HG03097 (cell line): ENCODE data around the gene DCBLD2.
"Not testable (repeated sequence)": the region's sequence is repeated elsewhere in the genome, so short reads cannot be mapped to it uniquely, and the experiment has no call there.

Experiments used
- ATAC-seq: cut with Tn5 transposase; IDR thresholded peaks from one replicate; pipeline ENCODE4 v1.9.1; 2021; ENCODE audit not compliant: unreplicated experiment, low FRiP score

DCBLD2 gene

GRCh38 chr3:98843266-98843959, 58.1 kb downstream of the DCBLD2 start:
- no peak for ATAC-seq

DNA sequence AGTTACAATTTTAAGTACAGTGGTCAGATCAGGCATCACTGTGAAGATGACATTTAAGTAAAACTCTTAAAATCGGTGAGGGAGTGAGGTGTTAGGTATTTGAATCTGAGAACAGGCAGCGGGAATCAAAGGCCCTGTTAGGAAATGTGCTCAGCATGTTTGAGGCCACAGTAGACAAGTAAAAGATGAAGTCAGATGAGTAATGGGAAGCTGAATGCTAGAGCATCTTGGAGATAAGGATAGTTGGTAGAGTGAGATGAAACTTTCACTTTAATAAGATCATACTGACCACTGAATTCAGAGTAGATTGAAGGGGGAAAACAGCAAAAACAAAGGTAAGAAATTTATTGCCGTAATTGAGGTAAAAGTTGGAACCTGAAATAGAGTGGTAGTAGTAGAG, 61.6 kb downstream of the DCBLD2 start:
- no peak for ATAC-seq

DNA sequence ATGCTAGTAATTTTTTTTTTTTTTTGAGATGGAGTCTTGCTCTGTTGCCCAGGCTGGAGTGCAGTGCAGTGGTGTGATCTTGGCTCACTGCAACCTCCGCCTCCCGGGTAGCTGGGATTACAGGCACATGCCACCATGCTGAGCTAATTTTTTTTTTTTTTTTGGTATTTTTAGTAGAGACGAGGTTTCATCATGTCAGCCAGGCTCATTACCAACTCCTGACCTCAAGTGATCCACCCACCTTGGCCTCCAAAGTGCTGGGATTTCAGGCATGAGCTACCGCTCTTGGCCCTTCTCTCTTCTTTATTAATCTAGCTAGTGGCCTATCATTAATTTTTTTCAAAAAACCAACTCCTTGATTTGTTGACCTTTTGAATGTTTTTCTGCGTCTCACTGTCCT, 70.4 kb downstream of the DCBLD2 start:
- ATAC-seq = not testable (repeated sequence)

GRCh38 chr3:98829246-98829832, 72.2 kb downstream of the DCBLD2 start:
- ATAC-seq = no peak

DNA sequence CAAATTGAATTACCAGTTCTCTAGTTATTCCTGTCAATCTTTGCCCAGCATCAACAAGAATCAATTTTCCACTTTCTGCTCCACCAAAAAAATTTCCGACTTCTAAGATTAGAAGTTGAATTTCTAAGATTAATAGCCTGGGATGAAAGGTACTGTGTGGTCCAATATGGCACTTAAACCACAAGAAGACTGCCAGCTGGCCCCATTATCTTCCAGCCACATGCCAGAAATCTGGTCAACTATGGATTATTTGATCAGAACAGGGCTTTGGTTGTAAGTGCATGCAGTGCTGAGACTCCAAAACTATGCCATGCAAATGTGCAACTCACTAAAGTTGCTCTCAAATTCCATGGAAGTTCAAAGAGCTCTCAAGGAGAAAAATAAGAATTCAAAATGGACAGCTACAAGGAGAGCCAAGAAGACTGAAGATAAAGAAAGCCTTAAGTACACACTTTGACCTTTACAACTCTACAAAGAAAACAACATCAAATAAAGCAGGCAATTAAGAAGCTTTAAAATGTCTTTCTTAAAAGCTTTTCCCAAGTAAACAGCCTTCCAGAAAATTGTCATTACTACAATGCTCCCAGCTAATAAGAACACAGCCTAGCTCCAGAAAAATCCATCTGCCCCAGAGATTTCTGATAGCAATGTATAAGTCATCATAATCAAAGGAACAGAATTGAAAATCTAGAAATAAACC, 74.1 kb downstream of the DCBLD2 start:
- ATAC-seq = no peak

DNA sequence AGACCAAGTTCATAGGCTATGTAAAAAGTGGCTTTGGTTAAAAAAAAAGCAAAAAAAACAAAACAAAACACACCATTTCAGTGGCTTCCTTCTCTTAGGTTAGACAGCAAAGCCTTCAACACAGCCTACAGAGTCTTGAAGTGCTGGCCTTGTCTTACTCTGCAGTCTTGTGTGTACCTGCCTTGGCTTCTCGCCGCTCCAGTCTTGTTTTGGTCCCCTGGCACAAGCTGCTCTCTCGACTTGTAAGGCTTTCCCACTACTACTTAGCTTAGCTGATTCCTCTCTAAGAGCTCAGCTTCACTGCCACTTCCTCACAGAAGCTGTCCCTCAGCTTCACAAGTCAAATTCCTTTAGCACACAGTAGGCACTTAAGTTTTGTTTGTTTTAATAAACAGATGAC, 75.4 kb downstream of the DCBLD2 start:
- ATAC-seq = no peak

DNA sequence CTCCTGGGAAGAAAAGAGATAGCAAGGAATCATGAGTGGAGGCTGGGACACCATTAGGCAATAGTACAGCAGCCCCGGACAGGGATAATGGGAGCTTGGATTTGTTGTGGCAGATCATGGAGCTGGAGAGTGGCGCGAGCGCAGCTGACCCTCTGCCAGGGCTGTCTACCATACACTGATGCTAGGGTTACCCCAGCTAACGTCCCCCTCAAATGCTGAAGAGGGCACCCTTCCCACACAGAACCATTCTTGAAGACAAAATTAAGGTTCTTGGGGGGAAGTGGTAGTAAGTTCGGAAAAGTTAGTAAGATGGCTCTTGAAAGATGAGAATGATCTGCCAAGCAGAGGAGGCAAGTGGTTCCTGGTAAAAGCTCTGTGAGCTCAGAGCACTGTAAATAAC, 77.2 kb downstream of the DCBLD2 start:
- ATAC-seq = no peak

GRCh38 chr3:98823791-98824190, 77.7 kb downstream of the DCBLD2 start:
- no peak for ATAC-seq

DNA sequence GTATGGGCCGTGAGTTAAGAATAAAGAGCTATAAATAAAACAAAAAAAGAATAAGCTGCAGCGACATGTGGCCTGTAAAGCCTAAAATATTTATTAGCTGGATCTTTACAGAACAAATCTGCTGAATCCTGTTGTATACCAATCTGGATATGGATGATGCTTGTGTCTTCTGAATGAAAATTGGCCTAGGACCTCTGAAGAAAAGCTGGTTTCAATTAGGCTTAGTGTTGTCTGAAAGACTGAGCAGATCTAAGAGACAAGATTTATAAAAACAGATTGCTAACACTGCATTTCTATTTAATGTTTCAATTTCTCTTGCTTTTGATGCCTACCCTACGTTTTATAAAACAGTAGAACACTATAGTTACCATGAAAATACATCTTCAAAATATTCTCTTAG, 80.4 kb downstream of the DCBLD2 start:
- no peak for ATAC-seq

DNA sequence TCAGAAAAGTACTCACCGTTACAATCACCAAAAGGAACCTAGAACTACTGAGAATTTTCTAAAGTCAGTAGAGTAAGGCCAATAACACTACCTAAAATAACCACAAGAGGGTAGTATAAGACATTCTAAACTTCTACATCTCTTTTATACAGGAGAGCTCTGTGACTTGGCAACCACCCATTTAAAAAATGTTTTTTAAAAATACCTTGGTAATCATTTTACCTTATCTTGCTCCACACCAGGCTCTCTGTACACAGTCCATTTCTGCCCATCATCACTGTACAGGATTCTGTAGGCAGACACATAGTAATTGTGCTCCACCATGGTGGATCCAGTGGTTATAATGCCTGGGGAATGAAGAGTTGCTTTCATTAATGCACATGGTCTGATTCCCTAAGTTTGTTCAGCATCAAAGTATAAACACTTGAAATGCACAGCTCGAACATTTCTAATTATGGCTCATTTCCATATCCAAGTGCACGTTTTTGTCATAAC, 83.9 kb downstream of the DCBLD2 start:
- ATAC-seq = peak; percentile 76

GRCh38 chr3:98814817-98815420, 86.6 kb downstream of the DCBLD2 start:
- no peak for ATAC-seq

GRCh38 chr3:98812851-98813374, 88.6 kb downstream of the DCBLD2 start:
- ATAC-seq = no peak

DNA sequence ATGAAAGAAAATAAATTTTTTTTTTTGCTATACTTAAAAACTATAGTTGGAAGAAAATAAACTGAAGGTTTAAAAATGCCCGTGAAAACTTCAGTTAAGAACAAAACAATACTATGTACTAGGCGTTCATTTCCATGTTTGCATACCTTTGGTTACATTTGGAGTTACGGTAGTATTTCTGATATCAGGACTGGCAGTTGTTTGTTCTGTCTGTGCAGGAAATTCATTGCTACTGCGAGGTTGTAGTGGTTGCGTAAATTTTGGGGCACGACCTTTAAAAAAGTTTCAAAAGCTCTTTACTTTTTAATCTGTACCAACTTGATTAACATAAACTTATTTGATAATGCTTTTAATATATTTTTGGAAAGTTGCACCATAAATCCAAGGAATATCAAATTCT, 90.4 kb downstream of the DCBLD2 start:
- no peak for ATAC-seq

- ATAC-seq = no peak
These were observed 91.9 kb downstream of the DCBLD2 start for GRCh38 chr3:98809557-98809956.

- ATAC-seq = no peak
These were observed 93.4 kb downstream of the DCBLD2 start for GRCh38 chr3:98808071-98808470.

GRCh38 chr3:98807561-98807960, 93.9 kb downstream of the DCBLD2 start:
- no peak for ATAC-seq

DNA sequence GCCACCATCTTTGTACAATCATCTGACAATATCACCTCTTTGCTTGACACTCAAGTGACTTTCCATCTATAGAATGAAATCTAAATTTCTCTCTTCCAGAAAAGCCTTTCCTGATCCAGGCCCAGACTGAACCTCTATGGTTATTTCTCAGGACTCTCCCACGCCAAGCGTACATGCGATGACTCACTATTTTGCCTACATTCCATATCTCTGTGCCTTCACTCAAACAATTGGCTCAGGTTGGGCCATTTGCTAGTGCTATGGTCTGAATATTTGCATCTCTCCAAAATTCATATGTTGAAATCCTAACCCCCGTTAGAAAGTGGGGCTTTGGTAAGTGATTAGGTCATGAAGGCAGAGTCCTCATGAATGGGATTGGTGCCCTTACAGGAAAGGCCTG, 94.5 kb downstream of the DCBLD2 start:
- ATAC-seq = no peak

- ATAC-seq = no peak
These were observed 95.0 kb downstream of the DCBLD2 start for GRCh38 chr3:98806521-98806920.

GRCh38 chr3:98805571-98805970, 95.9 kb downstream of the DCBLD2 start:
- no peak for ATAC-seq

GRCh38 chr3:98801043-98801747, 100.3 kb downstream of the DCBLD2 start:
- no peak for ATAC-seq

GRCh38 chr3:98800401-98800800, 101.1 kb downstream of the DCBLD2 start:
- no peak for ATAC-seq
